ENCODE results near the gene UBALD1.

DNA sequence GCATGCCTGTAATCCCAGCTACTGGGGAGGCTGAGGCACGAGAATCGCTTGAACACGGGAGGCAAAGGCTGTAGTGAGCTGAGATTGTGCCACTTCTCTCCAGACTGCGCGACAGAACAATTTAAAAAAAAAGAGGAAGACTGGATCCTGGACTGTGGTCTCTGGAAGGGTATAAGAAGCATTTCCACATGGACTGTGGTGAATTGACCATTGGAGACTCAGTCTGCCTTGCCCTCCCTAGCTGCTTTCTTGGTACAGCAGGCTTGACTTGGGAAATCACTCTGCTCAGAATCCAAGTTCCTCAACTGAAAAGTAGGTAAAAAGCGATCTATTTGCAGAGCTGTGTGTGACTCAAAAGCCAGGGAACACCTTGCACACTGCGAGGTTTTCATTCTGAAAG, 8.9 kb upstream of the UBALD1 start:
- TF ChIP-seq, protein P1, sequence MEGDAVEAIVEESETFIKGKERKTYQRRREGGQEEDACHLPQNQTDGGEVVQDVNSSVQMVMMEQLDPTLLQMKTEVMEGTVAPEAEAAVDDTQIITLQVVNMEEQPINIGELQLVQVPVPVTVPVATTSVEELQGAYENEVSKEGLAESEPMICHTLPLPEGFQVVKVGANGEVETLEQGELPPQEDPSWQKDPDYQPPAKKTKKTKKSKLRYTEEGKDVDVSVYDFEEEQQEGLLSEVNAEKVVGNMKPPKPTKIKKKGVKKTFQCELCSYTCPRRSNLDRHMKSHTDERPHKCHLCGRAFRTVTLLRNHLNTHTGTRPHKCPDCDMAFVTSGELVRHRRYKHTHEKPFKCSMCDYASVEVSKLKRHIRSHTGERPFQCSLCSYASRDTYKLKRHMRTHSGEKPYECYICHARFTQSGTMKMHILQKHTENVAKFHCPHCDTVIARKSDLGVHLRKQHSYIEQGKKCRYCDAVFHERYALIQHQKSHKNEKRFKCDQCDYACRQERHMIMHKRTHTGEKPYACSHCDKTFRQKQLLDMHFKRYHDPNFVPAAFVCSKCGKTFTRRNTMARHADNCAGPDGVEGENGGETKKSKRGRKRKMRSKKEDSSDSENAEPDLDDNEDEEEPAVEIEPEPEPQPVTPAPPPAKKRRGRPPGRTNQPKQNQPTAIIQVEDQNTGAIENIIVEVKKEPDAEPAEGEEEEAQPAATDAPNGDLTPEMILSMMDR (IDR thresholded peaks at IDR 0.05; ENCODE audit: low read depth, low read length): no peak
- TF ChIP-seq EZH2phosphoT487 (IDR thresholded peaks at IDR 0.05; ENCODE audit: low read depth): no peak

All from OCI-LY3 (cell line).